ENCODE measurements around the gene PPIC. TPM values are rescaled to one million over a fixed set of nuclear protein-coding genes. Genes with fewer than 3 reads are reported as not detected.

The PPIC gene
- total RNA-seq, 2 experiments from 2014 or later, result not detected

DNA sequence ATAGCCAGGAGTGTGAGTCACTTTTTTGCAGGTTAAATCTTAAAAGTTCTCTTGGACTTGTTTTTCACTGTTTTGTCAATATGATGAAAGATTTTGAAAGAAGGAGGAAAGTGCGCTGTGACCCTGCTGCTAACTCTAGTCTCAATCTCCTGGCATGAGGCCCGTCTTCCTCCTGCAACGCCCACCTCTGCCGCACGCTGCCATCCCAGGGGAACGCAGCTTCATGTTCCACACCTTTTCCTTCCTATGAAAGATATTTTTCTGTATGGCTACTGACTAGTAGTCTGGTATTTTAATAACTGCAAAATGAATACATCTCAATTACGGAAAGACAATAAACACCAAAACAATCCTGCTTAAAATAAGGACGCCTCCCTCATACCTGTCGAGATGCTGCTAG lies 8.3 kb downstream of the PPIC start:
- Histone ChIP-seq H3K4me1 (ENCODE audit: insufficient read depth, low read length) (no peaks in the 10 kb centered on the region), H3K9me3 (ENCODE audit: control insufficient read depth in 1 of 2, insufficient read depth in 1 of 2, low read length in 2 of 2) (no peaks in the 10 kb centered on the region), H3K27ac (ENCODE audit: low read depth in 1 of 2, low read length in 2 of 2) (no peak overlapping the region), H3K27me3 (ENCODE audit: control insufficient read depth in 1 of 2, insufficient read depth in 2 of 2, low read length in 2 of 2) (peaks cover 0 to 16% of the 10 kb centered on the region in 2 experiments), H3K4me3 (ENCODE audit: low read length) (no peak overlapping the region), H3K36me3 (ENCODE audit: insufficient read depth, low read length) (no peaks in the 10 kb centered on the region)
- ATAC-seq (ENCODE audit: poor library complexity) (no peak), DNase-seq (no peak)
- no peak overlapping the region for H3K4me3 Mint-ChIP-seq
- H3K9me3 Mint-ChIP-seq, result no peaks in the 10 kb centered on the region
- no peak overlapping the region for H3K27ac Mint-ChIP-seq
- POLR2A ChIA-PET, result no interaction called here
- intact Hi-C loops (cut with DNase I, micrococcal nuclease), result no loop called here
- peaks cover 31% of the 10 kb centered on the region for H3K27me3 Mint-ChIP-seq
- CTCF ChIA-PET, result no interaction called here
- TF ChIP-seq, protein P1, sequence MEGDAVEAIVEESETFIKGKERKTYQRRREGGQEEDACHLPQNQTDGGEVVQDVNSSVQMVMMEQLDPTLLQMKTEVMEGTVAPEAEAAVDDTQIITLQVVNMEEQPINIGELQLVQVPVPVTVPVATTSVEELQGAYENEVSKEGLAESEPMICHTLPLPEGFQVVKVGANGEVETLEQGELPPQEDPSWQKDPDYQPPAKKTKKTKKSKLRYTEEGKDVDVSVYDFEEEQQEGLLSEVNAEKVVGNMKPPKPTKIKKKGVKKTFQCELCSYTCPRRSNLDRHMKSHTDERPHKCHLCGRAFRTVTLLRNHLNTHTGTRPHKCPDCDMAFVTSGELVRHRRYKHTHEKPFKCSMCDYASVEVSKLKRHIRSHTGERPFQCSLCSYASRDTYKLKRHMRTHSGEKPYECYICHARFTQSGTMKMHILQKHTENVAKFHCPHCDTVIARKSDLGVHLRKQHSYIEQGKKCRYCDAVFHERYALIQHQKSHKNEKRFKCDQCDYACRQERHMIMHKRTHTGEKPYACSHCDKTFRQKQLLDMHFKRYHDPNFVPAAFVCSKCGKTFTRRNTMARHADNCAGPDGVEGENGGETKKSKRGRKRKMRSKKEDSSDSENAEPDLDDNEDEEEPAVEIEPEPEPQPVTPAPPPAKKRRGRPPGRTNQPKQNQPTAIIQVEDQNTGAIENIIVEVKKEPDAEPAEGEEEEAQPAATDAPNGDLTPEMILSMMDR (IDR thresholded peaks at IDR 0.05), result no peak
- no peaks in the 10 kb centered on the region for H3K36me3 Mint-ChIP-seq (ENCODE audit: low read depth)
- H3K4me1 Mint-ChIP-seq (ENCODE audit: low read depth), result no peaks in the 10 kb centered on the region

DNA sequence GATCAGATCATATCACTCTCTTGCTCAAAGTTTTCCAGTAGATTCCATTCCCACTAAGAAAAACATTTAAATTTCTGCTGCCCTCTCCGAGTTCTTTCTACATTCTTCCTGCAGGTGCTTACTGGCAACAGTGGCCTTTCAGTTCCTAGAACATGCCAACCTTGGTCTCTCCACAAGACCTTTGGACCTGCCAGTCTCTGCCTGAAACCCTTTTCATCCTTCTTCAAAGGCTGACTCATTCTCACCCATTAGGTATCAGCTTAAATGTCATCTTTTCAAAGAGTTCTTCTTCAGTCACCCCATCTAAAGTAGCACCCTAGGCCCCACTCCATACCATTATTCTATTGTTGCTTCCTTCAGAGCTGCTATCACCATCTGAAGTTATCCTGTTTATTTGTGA lies 21.8 kb downstream of the PPIC start:
- H3K4me1 ChIP-seq (ENCODE audit: insufficient read depth, low read length), result no peaks in the 10 kb centered on the region
- H3K9me3 ChIP-seq (ENCODE audit: control insufficient read depth in 1 of 2, insufficient read depth in 1 of 2, low read length in 2 of 2), result no peaks in the 10 kb centered on the region
- CTCF ChIA-PET, result no interaction called here
- ATAC-seq (ENCODE audit: poor library complexity) (no peak), DNase-seq (no peak)
- peaks cover 3% of the 10 kb centered on the region for H3K9me3 Mint-ChIP-seq
- intact Hi-C loops (cut with DNase I, micrococcal nuclease), result no loop called here
- peaks cover 0 to 2% of the 10 kb centered on the region in 2 experiments for H3K27me3 ChIP-seq (ENCODE audit: control insufficient read depth in 1 of 2, insufficient read depth in 2 of 2, low read length in 2 of 2)
- H3K27ac ChIP-seq (ENCODE audit: low read depth in 1 of 2, low read length in 2 of 2), result no peak overlapping the region
- H3K27me3 Mint-ChIP-seq, result no peaks in the 10 kb centered on the region
- no peak overlapping the region for H3K4me3 Mint-ChIP-seq
- POLR2A ChIA-PET, result no interaction called here
- H3K4me3 ChIP-seq (ENCODE audit: low read length), result no peak overlapping the region
- H3K4me1 Mint-ChIP-seq (ENCODE audit: low read depth), result no peaks in the 10 kb centered on the region
- TF ChIP-seq, protein P1 (IDR thresholded peaks at IDR 0.05), result no peak
- no peaks in the 10 kb centered on the region for H3K36me3 ChIP-seq (ENCODE audit: insufficient read depth, low read length)
- no peaks in the 10 kb centered on the region for H3K36me3 Mint-ChIP-seq (ENCODE audit: low read depth)
- H3K27ac Mint-ChIP-seq, result no peak overlapping the region

DNA sequence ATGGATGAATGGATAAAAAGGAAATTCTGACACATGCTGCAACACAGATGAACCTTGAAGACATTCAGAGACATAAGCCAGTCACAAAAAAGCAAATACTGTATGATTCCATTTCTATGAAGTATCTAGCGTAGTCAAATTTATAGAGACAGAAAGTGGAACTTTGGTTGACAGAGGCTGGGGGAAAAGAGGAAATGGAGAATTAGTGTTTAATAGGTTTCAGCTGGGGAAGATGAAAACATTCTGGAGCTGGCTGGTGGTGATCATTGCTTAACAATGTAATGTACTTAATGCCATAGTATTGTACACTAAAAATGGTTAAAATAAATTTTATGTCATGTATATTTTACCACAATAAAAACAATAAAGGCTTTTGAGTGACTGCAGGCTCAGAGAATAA lies 24.2 kb downstream of the PPIC start:
- no peak for DNase-seq
- ChIA-PET CTCF (no interaction called here), POLR2A (no interaction called here)
- TF ChIP-seq, protein P1 (IDR thresholded peaks at IDR 0.05), result no peak
- Mint-ChIP-seq H3K4me1 (ENCODE audit: low read depth) (no peaks in the 10 kb centered on the region), H3K27me3 (no peaks in the 10 kb centered on the region), H3K36me3 (ENCODE audit: low read depth) (no peaks in the 10 kb centered on the region), H3K4me3 (no peak overlapping the region), H3K27ac (no peak overlapping the region), H3K9me3 (peaks cover 3% of the 10 kb centered on the region)
- peaks cover 0 to 2% of the 10 kb centered on the region in 2 experiments for H3K27me3 ChIP-seq (ENCODE audit: control insufficient read depth in 1 of 2, insufficient read depth in 2 of 2, low read length in 2 of 2)
- no peak for ATAC-seq (ENCODE audit: poor library complexity)
- intact Hi-C loops (cut with DNase I, micrococcal nuclease), result no loop called here
- H3K9me3 ChIP-seq (ENCODE audit: control insufficient read depth in 1 of 2, insufficient read depth in 1 of 2, low read length in 2 of 2), result no peaks in the 10 kb centered on the region
- no peak overlapping the region for H3K27ac ChIP-seq (ENCODE audit: low read depth in 1 of 2, low read length in 2 of 2)
- H3K4me3 ChIP-seq (ENCODE audit: low read length), result no peak overlapping the region
- H3K4me1 ChIP-seq (ENCODE audit: insufficient read depth, low read length), result no peaks in the 10 kb centered on the region
- no peaks in the 10 kb centered on the region for H3K36me3 ChIP-seq (ENCODE audit: insufficient read depth, low read length)

Measured in CD4-positive, alpha-beta T cell (primary cell).